ENCODE results near the gene MYO18A. TPM values are rescaled to one million over a fixed set of nuclear protein-coding genes. Genes with fewer than 3 reads are reported as not detected.

Gene MYO18A
- total and polyA plus RNA-seq, 2 donors from 2014 or later = 25.6 to 60.7 TPM

- no peaks in the 10 kb centered on the region for H3K4me1 ChIP-seq (ENCODE audit: control insufficient read depth in 2 of 3, insufficient read depth in 2 of 3, low read depth in 1 of 3, low read length in 3 of 3)
- H3K27ac ChIP-seq (ENCODE audit: low read depth in 2 of 2, low read length in 2 of 2) = no peak overlapping the region
- DNase-seq = no peak
- H3K27me3 ChIP-seq (ENCODE audit: control insufficient read depth, insufficient read depth, low read length) = no peaks in the 10 kb centered on the region
- H3K4me3 ChIP-seq (ENCODE audit: low read length in 3 of 3) = no peak overlapping the region
- TF ChIP-seq CTCF (IDR thresholded peaks at IDR 0.05; ENCODE audit: borderline replicate concordance, extremely low read depth, insufficient read depth) = no peak
- H3K9me3 ChIP-seq (ENCODE audit: control insufficient read depth in 2 of 3, insufficient read depth in 1 of 3, low read length in 3 of 3) = no peaks in the 10 kb centered on the region
- no peak for FAIRE-seq
- H3K36me3 ChIP-seq (ENCODE audit: control insufficient read depth in 2 of 3, insufficient read depth in 3 of 3, low read length in 3 of 3) = no peaks in the 10 kb centered on the region
- intact Hi-C loops (cut with DNase I) = no loop called here
- H3K9ac ChIP-seq (ENCODE audit: low read length in 3 of 3) = no peak overlapping the region
Measured at GRCh38 chr17:29071303-29071702, 108.9 kb downstream of the MYO18A start.

GRCh38 chr17:29070781-29071180, 109.4 kb downstream of the MYO18A start:
- intact Hi-C loops (cut with DNase I) = no loop called here

GRCh38 chr17:29070308-29070707, 109.9 kb downstream of the MYO18A start:
- intact Hi-C loops (cut with DNase I) = no loop called here
- no peak for FAIRE-seq

More at GRCh38 chr17:29070781-29071180, 109.4 kb downstream of the MYO18A start:
- DNase-seq (no peak), FAIRE-seq (no peak)
- H3K27me3 ChIP-seq (ENCODE audit: control insufficient read depth, insufficient read depth, low read length) = no peaks in the 10 kb centered on the region
- no peaks in the 10 kb centered on the region for H3K9me3 ChIP-seq (ENCODE audit: control insufficient read depth in 2 of 3, insufficient read depth in 1 of 3, low read length in 3 of 3)
- H3K4me1 ChIP-seq (ENCODE audit: control insufficient read depth in 2 of 3, insufficient read depth in 2 of 3, low read depth in 1 of 3, low read length in 3 of 3) = no peaks in the 10 kb centered on the region
- no peak overlapping the region for H3K9ac ChIP-seq (ENCODE audit: low read length in 3 of 3)
- no peak for TF ChIP-seq CTCF (IDR thresholded peaks at IDR 0.05; ENCODE audit: borderline replicate concordance, extremely low read depth, insufficient read depth)
- no peak overlapping the region for H3K27ac ChIP-seq (ENCODE audit: low read depth in 2 of 2, low read length in 2 of 2)
- H3K4me3 ChIP-seq (ENCODE audit: low read length in 3 of 3) = no peak overlapping the region
- H3K36me3 ChIP-seq (ENCODE audit: control insufficient read depth in 2 of 3, insufficient read depth in 3 of 3, low read length in 3 of 3) = no peaks in the 10 kb centered on the region

More at GRCh38 chr17:29070308-29070707, 109.9 kb downstream of the MYO18A start:
- no peak for DNase-seq
- no peaks in the 10 kb centered on the region for H3K4me1 ChIP-seq (ENCODE audit: control insufficient read depth in 2 of 3, insufficient read depth in 2 of 3, low read depth in 1 of 3, low read length in 3 of 3)
- TF ChIP-seq CTCF (IDR thresholded peaks at IDR 0.05; ENCODE audit: borderline replicate concordance, extremely low read depth, insufficient read depth) = no peak
- H3K9me3 ChIP-seq (ENCODE audit: control insufficient read depth in 2 of 3, insufficient read depth in 1 of 3, low read length in 3 of 3) = no peaks in the 10 kb centered on the region
- H3K36me3 ChIP-seq (ENCODE audit: control insufficient read depth in 2 of 3, insufficient read depth in 3 of 3, low read length in 3 of 3) = no peaks in the 10 kb centered on the region
- no peak overlapping the region for H3K27ac ChIP-seq (ENCODE audit: low read depth in 2 of 2, low read length in 2 of 2)
- H3K27me3 ChIP-seq (ENCODE audit: control insufficient read depth, insufficient read depth, low read length) = no peaks in the 10 kb centered on the region
- H3K4me3 ChIP-seq (ENCODE audit: low read length in 3 of 3) = no peak overlapping the region
- no peak overlapping the region for H3K9ac ChIP-seq (ENCODE audit: low read length in 3 of 3)

All from kidney (tissue), 14 donors.